Keratinocyte (primary cell): ENCODE data around the gene OSBPL10. TPM values are rescaled to one million over a fixed set of nuclear protein-coding genes. Genes with fewer than 3 reads are reported as not detected.

Experiments used
- DNase-seq: peaks from one replicate; pipeline ENCODE4 v3.0.0-alpha.2; 2011; ENCODE audit warnings: low read depth, missing footprints, low spot score
- FAIRE-seq: peaks from 2 replicates; lab custom pipeline; 2011; peaks lifted over from hg19 to GRCh38; lab: Jason Lieb, UNC
- H2AFZ ChIP-seq: 2 replicates; pipeline ENCODE4 v1.6.0; 2012; ENCODE audit warnings: low read length, control low read depth, inconsistent platforms; ENCODE audit not compliant: control insufficient read depth
- H3K27ac ChIP-seq: 2 replicates; pipeline ENCODE4 v1.5.1; 2011; ENCODE audit warnings: low read length; ENCODE audit not compliant: control insufficient read depth, insufficient read depth
- H3K27me3 ChIP-seq: 3 replicates; pipeline ENCODE4 v1.6.0; 2011; ENCODE audit warnings: low read length; ENCODE audit not compliant: control insufficient read depth, insufficient read depth; ENCODE audit errors: extremely low read depth
- H3K36me3 ChIP-seq, 2 experiments: 2 replicates in 1 of 2; 3 replicates in 1 of 2; pipeline ENCODE4 v1.5.1; 2011; ENCODE audit warnings: low read length in 2 of 2, mild to moderate bottlenecking in 1 of 2; ENCODE audit not compliant: control insufficient read depth in 2 of 2, insufficient read depth in 2 of 2; ENCODE audit errors: extremely low read depth in 1 of 2
- H3K4me1 ChIP-seq: 3 replicates; pipeline ENCODE4 v1.5.1; 2011; ENCODE audit warnings: low read length; ENCODE audit not compliant: control insufficient read depth, insufficient read depth; ENCODE audit errors: extremely low read depth
- H3K4me2 ChIP-seq: 3 replicates; pipeline ENCODE4 v1.6.0; 2011; ENCODE audit warnings: low read depth, low read length; ENCODE audit not compliant: control insufficient read depth, insufficient read depth; ENCODE audit errors: extremely low read depth
- H3K4me3 ChIP-seq, 3 experiments: fragments of 200-600 bp in 1 of 3; sonication (generic) in 1 of 3; 2 replicates in 2 of 3; 3 replicates in 1 of 3; pipeline ENCODE4 v1.5.1; 2011 to 2016; ENCODE audit warnings: low read length in 3 of 3, mild to moderate bottlenecking in 3 of 3, control low read depth in 2 of 3, inconsistent platforms in 1 of 3, low read depth in 1 of 3, mixed read lengths in 1 of 3, mixed run types in 1 of 3, moderate library complexity in 1 of 3; ENCODE audit not compliant: control insufficient read depth in 2 of 3, insufficient read depth in 2 of 3; ENCODE audit errors: extremely low read depth in 1 of 3
- H3K79me2 ChIP-seq: 2 replicates; pipeline ENCODE4 v1.6.0; 2012; ENCODE audit warnings: low read length; ENCODE audit not compliant: control insufficient read depth, insufficient read depth
- H3K9ac ChIP-seq: 3 replicates; pipeline ENCODE4 v1.6.0; 2011; ENCODE audit warnings: low read length; ENCODE audit not compliant: control insufficient read depth, insufficient read depth; ENCODE audit errors: extremely low read depth
- H3K9me1 ChIP-seq: 3 replicates; pipeline ENCODE4 v1.6.0; 2011; ENCODE audit warnings: low read length; ENCODE audit not compliant: control insufficient read depth, insufficient read depth; ENCODE audit errors: extremely low read depth
- H3K9me3 ChIP-seq: 2 replicates; pipeline ENCODE4 v1.5.1; 2012; ENCODE audit warnings: low read depth, low read length; ENCODE audit not compliant: control insufficient read depth
- H4K20me1 ChIP-seq: 3 replicates; pipeline ENCODE4 v1.6.0; 2011; ENCODE audit warnings: low read length; ENCODE audit not compliant: control insufficient read depth, insufficient read depth; ENCODE audit errors: extremely low read depth
- EZH2 ChIP-seq: IDR thresholded peaks from one replicate; pipeline ENCODE4 v1.6.1; 2012; ENCODE audit warnings: inconsistent platforms, mild to moderate bottlenecking, low read length, moderate library complexity
- dilution Hi-C: fragments of 300-500 bp; cut with MboI; formaldehyde crosslinking; loops from one replicate; pipeline ENCODE4 v1.7.0; 2020; ENCODE audit warnings: low sequenced_read_pairs; ENCODE audit not compliant: extremely low pct_ligation_motif_present
- polyA plus RNA-seq, 5 experiments: library from polyadenylated mRNA; depleted of rRNA in 3 of 5; stranded (reverse) in 3 of 5; stranded (forward) in 1 of 5; unstranded in 1 of 5; fragments of >200 nt; gene quantifications; 1 replicate in 1 of 5; 2 replicates in 3 of 5; 3 replicates in 1 of 5; pipeline versions ENCODE4 v1.2.1 to v1.2.3, GENCODE V29; 2011 to 2012; ENCODE audit warnings: missing spikeins in 2 of 5, low read depth in 1 of 5, low replicate concordance in 1 of 5
- TF ChIP-seq, protein P1 (sequence below), 3 experiments: IDR thresholded peaks in 1 of 3; conservative IDR thresholded peaks in 1 of 3; optimal IDR thresholded peaks in 1 of 3; 2 replicates in 2 of 3; 3 replicates in 1 of 3; pipeline versions ENCODE3 to v1.5.1; 2011; ENCODE audit warnings: low read length in 3 of 3, mild to moderate bottlenecking in 3 of 3, moderate library complexity in 2 of 3, control low read depth in 1 of 3, inconsistent platforms in 1 of 3; ENCODE audit not compliant: insufficient read depth in 2 of 3; ENCODE audit errors: extremely low read depth in 1 of 3

The OSBPL10 gene
- polyA plus RNA-seq, 1 donor (not counting 4 experiments of a cell fraction or from before 2014, with no cell fraction given) = 50.1 TPM

DNA sequence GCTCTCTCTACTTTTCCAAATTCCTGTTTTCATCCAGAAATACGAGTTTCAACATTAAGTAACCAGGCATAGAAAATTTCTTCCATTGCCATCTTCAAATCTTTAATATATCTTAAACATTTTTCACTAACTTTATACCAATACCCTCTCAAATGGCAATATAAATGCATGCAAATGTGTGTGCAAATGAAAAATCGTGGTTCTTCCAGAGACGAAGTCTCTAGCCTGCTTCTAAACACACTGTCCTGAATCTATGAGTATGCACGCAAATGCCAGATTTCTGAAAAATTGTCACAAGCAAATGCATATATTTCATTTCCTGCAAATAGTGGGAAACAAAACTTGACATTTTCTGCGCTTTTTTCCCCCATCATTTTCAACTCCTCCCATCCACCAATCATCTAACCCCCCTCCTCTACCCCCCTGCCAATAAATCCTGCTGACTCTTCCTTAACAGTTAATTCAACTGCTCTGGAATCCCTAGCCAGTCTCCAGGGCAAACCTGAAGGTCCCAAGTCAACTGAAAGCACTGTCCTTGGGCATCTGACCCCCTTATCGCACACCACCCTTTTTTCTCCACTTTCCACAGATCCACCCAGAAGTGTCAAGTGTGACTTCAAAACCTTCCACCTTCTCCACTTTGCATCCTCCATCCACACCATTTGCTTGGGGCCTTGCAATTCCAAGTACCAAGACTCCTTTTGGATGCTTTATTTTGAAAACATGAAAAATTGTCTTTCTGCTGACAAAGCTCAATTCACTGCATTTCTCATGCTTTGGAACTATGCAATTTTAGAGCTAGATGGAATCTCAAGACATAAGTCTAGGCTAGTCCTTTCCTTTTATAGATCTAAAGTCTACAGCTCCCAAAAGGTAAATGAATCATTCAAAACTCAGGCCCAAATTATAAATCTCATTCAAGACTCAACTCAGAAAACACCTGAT is 144.7 kb downstream of the OSBPL10 start:
- H3K79me2 ChIP-seq = peaks cover 74% of the 10 kb centered on the region
- H3K36me3 ChIP-seq = no peaks in the 10 kb centered on the region
- dilution Hi-C loops = no loop called here
- peak; percentile 83 for FAIRE-seq
- H4K20me1 ChIP-seq = no peaks in the 10 kb centered on the region
- H3K9ac ChIP-seq = no peak overlapping the region
- no peaks in the 10 kb centered on the region for H3K9me1 ChIP-seq
- DNase-seq = no peak
- H3K4me1 ChIP-seq = peaks cover 28% of the 10 kb centered on the region
- no peaks in the 10 kb centered on the region for H3K9me3 ChIP-seq
- H3K27me3 ChIP-seq = no peaks in the 10 kb centered on the region
- H3K27ac ChIP-seq = no peak overlapping the region
- TF ChIP-seq, protein P1, sequence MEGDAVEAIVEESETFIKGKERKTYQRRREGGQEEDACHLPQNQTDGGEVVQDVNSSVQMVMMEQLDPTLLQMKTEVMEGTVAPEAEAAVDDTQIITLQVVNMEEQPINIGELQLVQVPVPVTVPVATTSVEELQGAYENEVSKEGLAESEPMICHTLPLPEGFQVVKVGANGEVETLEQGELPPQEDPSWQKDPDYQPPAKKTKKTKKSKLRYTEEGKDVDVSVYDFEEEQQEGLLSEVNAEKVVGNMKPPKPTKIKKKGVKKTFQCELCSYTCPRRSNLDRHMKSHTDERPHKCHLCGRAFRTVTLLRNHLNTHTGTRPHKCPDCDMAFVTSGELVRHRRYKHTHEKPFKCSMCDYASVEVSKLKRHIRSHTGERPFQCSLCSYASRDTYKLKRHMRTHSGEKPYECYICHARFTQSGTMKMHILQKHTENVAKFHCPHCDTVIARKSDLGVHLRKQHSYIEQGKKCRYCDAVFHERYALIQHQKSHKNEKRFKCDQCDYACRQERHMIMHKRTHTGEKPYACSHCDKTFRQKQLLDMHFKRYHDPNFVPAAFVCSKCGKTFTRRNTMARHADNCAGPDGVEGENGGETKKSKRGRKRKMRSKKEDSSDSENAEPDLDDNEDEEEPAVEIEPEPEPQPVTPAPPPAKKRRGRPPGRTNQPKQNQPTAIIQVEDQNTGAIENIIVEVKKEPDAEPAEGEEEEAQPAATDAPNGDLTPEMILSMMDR (optimal IDR thresholded peaks at IDR 0.05 in 1 of 3, IDR thresholded peaks at IDR 0.05 in 1 of 3, conservative IDR thresholded peaks at IDR 0.05 in 1 of 3; ENCODE audit: extremely low read depth in 1 of 3, insufficient read depth in 2 of 3, low read length in 3 of 3) = no peak
- no peak for TF ChIP-seq EZH2
- H2AFZ ChIP-seq = no peak overlapping the region
- no peak overlapping the region for H3K4me3 ChIP-seq
- H3K4me2 ChIP-seq = peak overlapping the region; percentile 4

DNA sequence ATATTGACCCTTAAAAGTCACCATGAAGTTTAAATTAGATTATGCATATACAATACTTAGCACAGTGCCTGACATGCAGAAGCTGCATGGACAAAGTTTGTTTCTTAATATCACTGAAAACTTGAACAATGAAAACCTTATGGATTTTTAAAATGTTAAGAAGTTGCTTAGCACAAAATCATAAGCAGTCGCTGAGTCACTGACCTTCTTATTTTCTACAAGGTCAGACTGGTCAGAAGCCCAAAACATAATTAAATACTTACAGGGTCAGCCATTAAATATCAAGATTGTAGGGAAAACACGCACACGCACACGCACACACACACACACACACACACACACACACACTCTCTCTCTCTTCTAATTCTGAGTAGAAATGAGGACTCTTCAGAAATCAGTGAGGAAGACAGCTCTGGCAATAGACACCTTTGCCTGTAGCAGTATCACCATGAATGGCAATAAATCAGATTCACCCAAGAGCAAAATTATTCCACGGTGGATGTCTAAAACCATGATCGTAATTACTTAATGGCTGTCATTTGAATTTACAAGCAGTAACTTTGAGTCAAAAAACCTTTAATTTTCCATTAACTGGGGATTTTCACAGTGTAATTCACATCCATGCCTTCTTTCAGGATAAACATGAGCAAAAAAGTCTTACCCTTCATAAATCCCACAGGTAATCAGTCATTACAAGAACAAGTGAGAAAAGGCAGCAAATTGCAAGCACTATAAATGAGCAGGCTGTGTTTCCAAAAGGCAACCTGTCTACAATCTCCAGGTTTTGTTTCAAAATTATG is 147.5 kb downstream of the OSBPL10 start:
- TF ChIP-seq EZH2 = no peak
- TF ChIP-seq, protein P1 (optimal IDR thresholded peaks at IDR 0.05 in 1 of 3, IDR thresholded peaks at IDR 0.05 in 1 of 3, conservative IDR thresholded peaks at IDR 0.05 in 1 of 3; ENCODE audit: extremely low read depth in 1 of 3, insufficient read depth in 2 of 3, low read length in 3 of 3) = no peak
- no peak overlapping the region for H3K9ac ChIP-seq
- H3K4me1 ChIP-seq = peaks cover 7% of the 10 kb centered on the region
- no peaks in the 10 kb centered on the region for H3K27me3 ChIP-seq
- no peak overlapping the region for H2AFZ ChIP-seq
- no peak overlapping the region for H3K27ac ChIP-seq
- H3K36me3 ChIP-seq = peaks cover 0 to 8% of the 10 kb centered on the region in 2 experiments
- no peak for FAIRE-seq
- H3K9me1 ChIP-seq = no peaks in the 10 kb centered on the region
- peaks cover 74% of the 10 kb centered on the region for H3K79me2 ChIP-seq
- H4K20me1 ChIP-seq = no peaks in the 10 kb centered on the region
- H3K4me3 ChIP-seq = no peak overlapping the region
- no peak for DNase-seq
- no peaks in the 10 kb centered on the region for H3K9me3 ChIP-seq
- dilution Hi-C loops = no loop called here
- no peak overlapping the region for H3K4me2 ChIP-seq
